Stimulated activated CD4-positive, alpha-beta T cell treated with anti-CD3 and anti-CD28 coated beads, Interleukin-12 subunit alpha, Interleukin-12 subunit beta, amount 100 ng/mL, for 24 hours (primary cell): ENCODE results near the gene IFI27.
"Not testable (repeated sequence)": the region's sequence is repeated elsewhere in the genome, so short reads cannot be mapped to it uniquely, and the experiment has no call there.

ENCODE experiments used
- DNase-seq, 2 experiments: peaks; one replicate each; pipeline ENCODE4 v3.0.0-alpha.2; 2020; ENCODE audit warnings: low read depth in 2 of 2

IFI27 gene

DNA sequence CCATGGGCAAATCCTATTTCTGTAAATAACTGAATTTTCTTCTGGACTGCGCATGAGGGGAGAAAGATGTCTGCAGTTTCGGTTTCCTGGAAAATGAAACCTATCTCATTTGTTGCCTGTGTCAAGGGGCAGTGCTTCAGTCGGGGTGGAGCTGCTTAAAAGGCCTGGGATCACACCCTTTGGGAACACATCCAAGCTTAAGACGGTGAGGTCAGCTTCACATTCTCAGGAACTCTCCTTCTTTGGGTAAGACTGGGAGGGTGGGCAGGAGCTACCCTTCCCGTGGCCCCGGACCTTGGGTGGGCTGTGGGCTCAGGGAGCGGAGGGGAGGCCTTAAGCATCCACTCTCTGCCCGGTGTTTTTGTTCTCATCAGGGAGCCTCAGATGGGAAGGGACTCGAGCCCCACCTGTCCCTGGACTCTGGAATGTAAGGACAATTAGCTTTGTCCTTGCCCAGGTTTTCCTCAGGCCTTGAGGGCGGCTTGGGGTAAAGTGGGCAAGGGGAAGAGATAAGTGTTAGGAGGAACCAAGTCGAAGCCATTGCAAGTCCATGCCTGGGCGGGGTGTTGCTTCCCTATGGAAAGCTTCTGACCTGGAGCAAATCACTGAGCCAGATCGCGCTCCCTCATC is at the start of gene IFI27:
IFI27 (plus strand) TSS at position 185 of the 630 bp plus-strand sequence.
- DNase-seq: no peak

DNA sequence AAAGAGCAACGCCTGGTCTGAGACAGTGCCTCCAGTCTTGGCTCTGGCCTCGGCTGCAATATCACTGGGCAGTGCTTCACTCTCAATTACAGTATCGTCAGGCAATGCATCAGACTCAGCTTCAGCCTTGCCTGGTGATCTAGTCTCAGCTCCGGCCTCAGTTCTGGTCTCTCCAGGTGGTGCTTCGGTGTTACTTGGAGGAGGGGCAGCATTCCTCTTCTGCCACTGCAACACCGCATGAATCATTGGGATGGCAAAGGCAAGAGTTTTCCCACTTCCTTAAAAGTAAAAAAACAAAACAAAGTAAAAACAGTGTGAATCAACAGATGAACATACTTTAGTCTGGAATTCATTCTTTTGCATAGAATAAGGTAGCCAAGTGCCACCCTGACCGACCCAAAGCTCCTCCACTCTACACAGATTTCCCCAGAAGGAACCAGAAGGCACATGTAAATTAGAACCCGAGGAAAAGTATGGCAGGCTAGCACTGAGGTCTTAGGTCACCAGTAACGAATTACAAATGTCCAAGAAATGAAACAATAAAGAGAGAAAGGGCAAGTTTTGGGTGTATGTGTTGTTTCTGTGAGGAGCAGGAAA is 48.1 kb upstream of the IFI27 start:
- no peak for DNase-seq

GRCh38 chr14:94066089-94066676 is 44.4 kb upstream of the IFI27 start:
- DNase-seq: no peak

DNA sequence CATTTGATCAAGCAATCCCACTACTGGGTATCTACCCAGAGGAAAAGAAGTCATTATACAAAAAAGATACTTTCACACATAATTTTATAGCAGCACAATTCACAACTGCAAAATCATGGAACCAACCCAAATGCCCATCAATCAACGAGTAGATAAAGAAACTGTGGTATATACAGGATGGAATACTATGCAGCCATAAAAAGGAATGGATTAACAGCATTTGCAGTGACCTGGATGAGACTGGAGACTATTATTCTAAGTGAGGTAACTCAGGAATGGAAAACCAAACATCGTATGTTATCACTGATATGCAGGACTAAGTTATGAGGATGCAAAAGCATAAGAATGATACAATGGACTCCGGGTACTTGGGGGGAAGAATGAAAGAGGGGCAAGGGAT is 38.5 kb upstream of the IFI27 start:
- not testable (repeated sequence) for DNase-seq

- DNase-seq: no peak
Measured at GRCh38 chr14:94074534-94074933, 36.0 kb upstream of the IFI27 start.

DNA sequence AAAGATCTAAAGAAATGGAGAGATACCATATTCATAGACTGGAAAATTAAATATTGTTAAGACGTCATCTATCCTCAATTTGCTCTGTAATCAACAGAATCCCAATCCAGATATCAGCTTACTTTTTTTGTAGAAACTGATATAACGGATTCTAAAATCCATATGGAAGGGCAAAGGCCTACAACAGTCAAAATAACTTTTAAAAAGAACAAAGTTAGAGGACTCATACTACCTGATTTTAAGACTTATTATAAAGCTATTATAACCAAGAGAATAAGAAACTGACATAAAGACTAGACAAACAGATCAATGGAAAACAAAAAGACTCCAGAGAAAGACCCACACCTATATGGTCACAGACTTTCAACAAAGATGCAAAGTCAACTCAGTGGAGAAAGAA is 35.5 kb upstream of the IFI27 start:
- DNase-seq: no peak

DNA sequence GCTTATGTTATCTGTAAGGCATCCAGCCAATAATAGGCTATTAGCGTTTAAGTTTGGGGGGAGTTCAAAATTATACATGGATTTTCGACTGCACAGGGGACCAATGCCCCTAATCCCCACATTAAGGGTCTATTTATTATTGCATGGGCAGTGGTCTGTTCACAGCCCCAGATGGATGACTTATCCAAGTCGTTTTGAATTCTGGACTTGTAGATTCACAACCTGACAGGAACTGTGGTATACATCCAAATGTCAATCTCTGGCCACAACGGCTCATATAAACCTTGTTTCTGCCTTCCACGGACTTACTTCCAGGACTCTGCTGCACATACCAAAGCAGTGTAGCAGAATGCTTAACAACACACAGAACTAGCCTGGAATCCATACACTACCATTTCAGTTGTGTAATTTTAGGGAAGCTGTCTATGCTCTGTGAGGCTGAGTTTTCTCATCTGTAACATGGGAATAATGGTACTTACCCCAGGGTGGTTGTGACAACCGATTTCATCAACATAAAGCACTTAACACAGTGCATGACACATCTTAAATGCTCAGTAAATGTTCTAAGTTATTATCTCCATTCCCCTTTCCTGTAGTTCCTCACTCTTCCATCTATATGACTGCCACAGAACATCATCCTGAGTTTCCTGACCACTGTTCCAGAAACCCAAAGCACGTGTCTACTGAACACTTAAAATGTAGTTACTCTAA is 33.3 kb upstream of the IFI27 start:
- no peak for DNase-seq

DNA sequence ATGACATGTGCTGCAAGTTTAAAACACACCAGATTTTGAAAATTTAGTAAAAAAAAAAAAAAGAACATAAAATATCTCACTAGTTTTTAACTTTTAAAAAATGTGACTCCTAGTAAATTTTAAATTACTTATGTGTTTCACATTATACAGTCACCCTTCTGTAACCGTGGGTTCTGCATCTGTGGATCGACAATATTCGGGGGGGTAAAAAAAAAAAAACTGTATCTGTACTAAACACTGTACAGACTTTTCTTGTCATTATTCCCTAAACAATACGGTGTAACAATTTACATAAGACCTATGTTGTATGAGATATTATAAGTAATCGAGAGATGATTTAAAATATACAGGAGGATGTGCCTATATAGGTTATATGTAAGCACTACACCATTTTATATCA is 32.7 kb upstream of the IFI27 start:
- DNase-seq: no peak

DNA sequence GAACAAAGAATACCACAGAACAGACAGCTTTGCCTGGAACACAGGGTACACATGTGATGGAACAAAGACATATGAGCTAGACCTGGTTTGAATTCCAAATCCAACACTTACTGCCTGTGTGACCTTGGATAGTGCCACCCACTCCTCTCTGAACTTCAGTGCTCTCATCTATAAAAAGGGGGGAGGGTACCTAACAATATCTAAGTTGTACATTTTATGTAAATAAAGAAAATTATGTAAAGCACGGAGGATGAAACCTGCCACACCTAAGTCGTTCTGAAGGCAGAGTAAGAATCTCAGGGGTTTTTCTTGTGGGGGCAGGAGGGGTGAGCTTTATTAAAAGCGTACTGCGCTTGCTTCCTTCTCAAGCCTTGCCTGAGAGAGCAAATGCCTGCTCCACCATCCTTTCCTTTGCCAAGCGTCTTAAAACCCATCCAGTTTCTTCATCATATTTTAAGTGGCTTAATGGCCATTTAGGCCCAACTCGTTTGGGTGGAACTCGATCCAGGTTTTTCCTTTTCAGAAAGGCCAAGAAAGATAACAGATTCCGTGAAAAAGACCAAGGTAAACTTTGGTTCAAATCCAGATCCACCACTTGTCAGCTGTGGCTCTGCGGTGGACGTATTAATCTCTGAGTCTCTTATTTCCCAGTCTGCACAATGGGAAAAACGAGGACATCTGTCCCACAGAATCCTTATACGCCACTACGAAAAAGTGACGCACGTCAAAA is 30.5 kb upstream of the IFI27 start:
- DNase-seq: no peak

- peak; percentile 94 to 96 for DNase-seq
Measured at GRCh38 chr14:94080621-94081385, 29.7 kb upstream of the IFI27 start, which contains the start of the genes DDX24 and IFI27L1. TSS of gene DDX24 (minus strand) at chr14:94081202. CDS start at chr14:94079742, 1,460 bp downstream. TSS of gene IFI27L1 (plus strand) at chr14:94081310. CDS start at chr14:94096938, 15,628 bp downstream.

- DNase-seq: no peak
Measured at GRCh38 chr14:94081386-94081820, 29.1 kb upstream of the IFI27 start.

DNA sequence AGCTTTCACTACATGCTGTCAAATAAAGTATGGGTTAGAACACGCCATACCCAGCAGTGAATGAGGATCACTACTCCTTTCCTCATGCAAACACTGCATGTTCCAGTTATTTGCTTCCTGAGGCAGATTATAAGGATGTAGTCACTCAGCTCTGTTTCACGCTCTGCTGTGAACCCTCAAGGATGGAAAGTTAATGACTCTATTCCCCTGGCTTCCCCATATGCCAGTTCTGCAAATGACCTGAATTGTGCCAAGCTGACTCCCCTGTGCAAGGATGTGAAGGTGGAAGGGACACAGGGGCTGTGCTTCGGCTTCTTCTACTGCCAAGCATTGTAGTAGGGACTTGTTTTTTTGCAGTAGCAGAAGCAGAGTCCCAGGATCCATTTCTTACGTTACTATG is 22.6 kb upstream of the IFI27 start:
- no peak for DNase-seq

- no peak for DNase-seq
Measured at GRCh38 chr14:94088516-94088915, 22.0 kb upstream of the IFI27 start.

DNA sequence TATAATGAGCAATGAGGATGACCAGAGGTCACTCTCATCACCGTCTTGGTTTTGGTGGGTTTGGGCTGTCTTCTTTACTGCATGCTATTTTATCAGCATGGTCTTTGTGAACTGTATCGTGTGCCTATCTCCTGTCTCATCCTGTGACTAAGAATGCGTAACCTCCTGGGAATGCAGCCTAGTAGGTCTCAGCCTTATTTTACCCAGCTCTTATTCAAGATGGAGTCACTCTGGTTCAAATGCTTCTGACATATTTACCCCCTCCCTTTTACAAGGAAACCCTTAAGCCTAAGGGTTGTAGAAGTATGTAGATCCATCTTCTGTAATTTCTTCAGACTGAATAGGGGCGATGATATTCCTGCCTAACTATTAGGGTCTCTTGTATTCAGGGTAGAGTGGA is 21.1 kb upstream of the IFI27 start:
- DNase-seq: no peak

DNA sequence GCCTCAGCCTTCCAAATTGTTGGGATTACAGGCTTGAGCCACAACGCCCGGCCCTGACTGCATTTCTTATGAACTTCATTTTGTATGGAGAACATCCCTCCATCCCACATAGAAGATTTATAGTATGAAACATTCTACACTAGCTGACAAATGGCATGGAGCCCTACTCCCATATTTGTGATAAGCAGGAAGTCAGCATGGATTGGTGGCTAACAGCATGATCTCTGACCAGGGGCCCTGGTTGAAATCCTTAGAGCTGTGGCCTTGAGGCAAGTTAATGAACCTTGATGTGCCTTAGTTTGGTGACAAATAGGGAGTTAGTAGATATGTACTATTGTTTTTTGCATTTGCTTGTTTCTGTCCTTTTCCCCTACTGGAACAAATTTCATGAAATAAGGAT is 17.1 kb upstream of the IFI27 start:
- no peak for DNase-seq

GRCh38 chr14:94097091-94097490 is 13.4 kb upstream of the IFI27 start:
- DNase-seq: no peak

DNA sequence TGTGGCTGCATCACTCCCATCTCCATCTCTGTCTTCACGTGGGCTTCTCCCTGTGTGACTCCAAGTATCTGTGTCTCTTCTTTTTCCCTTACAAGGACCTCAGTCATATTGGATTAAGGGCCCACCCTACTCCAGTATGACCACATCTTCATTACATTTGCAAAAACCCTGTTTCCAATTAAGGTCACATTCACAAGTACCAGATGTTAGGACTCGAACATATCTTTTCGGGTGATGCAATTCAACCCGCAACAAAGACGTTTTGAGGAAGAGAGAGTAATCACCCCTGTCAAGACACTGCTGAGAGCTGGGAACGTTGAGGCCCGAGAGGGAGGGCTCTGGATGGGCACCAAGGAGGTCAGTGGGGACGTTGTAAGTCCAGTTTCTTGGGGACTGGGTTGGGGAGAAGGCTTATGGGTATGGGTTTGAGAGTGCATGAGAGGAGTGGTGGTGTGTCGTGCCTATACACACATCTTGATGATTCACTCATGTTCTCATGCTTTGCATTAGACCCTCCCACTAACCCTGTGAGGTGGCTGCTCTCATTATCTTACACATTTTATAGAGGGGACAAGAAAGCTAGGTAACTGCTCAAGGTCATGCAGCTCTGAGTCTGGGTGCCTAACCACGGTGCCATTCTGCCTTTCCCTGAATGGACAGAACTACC is 12.1 kb upstream of the IFI27 start:
- DNase-seq: no peak

DNA sequence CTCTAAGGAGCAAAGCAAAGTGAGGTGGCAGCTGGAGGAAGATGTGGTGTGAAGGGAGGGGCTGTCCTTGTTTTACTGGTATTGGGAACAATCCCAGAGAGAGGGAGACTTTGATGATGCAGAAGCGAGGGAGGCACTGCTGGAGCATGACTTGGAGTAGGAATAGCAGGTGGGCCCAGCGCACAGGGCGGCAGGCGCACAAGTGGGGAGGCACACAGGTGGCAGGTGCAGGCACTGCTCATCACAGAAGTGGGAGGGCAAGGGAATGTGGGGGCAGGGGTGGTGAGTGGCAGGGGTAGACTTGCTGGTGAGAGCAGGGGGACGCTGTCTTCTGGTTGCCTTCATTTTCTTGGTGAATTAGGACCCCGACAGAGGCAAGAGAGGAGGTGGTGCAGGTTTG is 11.5 kb upstream of the IFI27 start:
- DNase-seq: no peak

- DNase-seq: no peak
Measured at GRCh38 chr14:94100847-94101246, 9.7 kb upstream of the IFI27 start.

- no peak for DNase-seq
Measured at GRCh38 chr14:94101748-94102147, 8.8 kb upstream of the IFI27 start.
